ENCODE measurements around the gene FCER1G. TPM values are rescaled to one million over a fixed set of nuclear protein-coding genes. Genes with fewer than 3 reads are reported as not detected.
A peak's percentile ranks its signal among the peaks of the same experiment; 100 is the strongest.

The FCER1G gene
- total RNA-seq, 1 experiment from 2014 or later: 0.77 TPM

DNA sequence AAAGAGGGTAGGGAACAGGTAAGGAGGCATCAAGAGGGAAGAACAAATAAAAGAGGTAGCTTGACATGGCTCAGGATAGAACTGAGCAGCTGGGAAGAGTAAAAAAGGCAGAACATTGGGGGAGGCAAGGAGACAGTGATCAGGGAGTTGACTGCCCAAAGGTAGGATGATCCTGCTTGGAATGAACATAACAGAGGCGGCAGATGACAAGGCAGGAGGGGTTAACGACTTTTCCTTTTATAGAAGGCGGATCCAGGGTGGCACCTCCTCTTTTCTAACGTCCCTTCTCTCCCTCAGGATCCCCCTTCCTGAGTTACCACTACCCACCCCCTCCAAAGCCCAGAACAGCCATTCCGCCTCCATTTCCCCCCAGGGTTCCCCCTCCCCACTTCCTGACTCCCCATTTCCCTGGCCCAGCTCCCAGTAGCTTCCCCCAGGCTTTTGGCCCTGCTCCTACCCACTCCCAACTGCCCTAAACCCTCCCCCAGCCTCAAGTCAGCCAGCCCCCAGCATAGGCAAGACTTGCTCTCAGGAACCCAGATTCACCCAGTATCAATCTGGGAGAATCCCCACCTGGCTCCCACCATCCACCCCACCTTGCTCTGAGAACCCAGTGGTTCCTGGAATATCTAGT is 15.5 kb upstream of the FCER1G start:
- intact Hi-C loops (cut with micrococcal nuclease; ENCODE audit: unreplicated experiment) (no loop called here), in situ Hi-C loops (cut with HindIII; ENCODE audit: low pct_unique_long_range_greater_than_20kb, low sequenced_read_pairs) (loop anchor here (25.0 kb wide), 1 partner anchor 188 kb away; no protein-coding TSS in a partner anchor)
- peaks cover 38% of the 10 kb centered on the region for H3K4me1 ChIP-seq (ENCODE audit: control insufficient read depth, insufficient read depth, low read length)
- CTCF ChIA-PET: interaction anchor here (0.5 kb wide), 1 partner anchor 139 kb away, joined by 12 read pairs; no protein-coding TSS in a partner anchor
- no peak overlapping the region for H3K27ac ChIP-seq (ENCODE audit: low read length)
- ATAC-seq: no peak
- no peaks in the 10 kb centered on the region for H3K27me3 ChIP-seq (ENCODE audit: control insufficient read depth, insufficient read depth, low read length)
- H3K4me3 ChIP-seq (ENCODE audit: low read depth in 2 of 2, low read length in 2 of 2): no peak overlapping the region
- no peak for DNase-seq (ENCODE audit: low read depth, low spot score)
- TF ChIP-seq POLR2AphosphoS5 (IDR thresholded peaks at IDR 0.05; ENCODE audit: low read depth, low read length) (no peak), TCF7L2 (IDR thresholded peaks at IDR 0.05; ENCODE audit: low read depth, low read length) (no peak), SIN3A (IDR thresholded peaks at IDR 0.05; ENCODE audit: borderline replicate concordance, insufficient read depth, low read depth, low read length) (no peak)
- TF ChIP-seq, protein P1, sequence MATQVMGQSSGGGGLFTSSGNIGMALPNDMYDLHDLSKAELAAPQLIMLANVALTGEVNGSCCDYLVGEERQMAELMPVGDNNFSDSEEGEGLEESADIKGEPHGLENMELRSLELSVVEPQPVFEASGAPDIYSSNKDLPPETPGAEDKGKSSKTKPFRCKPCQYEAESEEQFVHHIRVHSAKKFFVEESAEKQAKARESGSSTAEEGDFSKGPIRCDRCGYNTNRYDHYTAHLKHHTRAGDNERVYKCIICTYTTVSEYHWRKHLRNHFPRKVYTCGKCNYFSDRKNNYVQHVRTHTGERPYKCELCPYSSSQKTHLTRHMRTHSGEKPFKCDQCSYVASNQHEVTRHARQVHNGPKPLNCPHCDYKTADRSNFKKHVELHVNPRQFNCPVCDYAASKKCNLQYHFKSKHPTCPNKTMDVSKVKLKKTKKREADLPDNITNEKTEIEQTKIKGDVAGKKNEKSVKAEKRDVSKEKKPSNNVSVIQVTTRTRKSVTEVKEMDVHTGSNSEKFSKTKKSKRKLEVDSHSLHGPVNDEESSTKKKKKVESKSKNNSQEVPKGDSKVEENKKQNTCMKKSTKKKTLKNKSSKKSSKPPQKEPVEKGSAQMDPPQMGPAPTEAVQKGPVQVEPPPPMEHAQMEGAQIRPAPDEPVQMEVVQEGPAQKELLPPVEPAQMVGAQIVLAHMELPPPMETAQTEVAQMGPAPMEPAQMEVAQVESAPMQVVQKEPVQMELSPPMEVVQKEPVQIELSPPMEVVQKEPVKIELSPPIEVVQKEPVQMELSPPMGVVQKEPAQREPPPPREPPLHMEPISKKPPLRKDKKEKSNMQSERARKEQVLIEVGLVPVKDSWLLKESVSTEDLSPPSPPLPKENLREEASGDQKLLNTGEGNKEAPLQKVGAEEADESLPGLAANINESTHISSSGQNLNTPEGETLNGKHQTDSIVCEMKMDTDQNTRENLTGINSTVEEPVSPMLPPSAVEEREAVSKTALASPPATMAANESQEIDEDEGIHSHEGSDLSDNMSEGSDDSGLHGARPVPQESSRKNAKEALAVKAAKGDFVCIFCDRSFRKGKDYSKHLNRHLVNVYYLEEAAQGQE (IDR thresholded peaks at IDR 0.05; ENCODE audit: insufficient read depth in 1 of 2, low read depth in 2 of 2, low read length in 1 of 2): no peak
- no TSS peak for BruUV-seq (replicated peaks)
- H3K36me3 ChIP-seq (ENCODE audit: control insufficient read depth, insufficient read depth, low read length): no peaks in the 10 kb centered on the region; the same call in 1 of the 2 replicates
- POLR2A ChIA-PET: no interaction called here
- H3K9me3 ChIP-seq (ENCODE audit: control insufficient read depth, insufficient read depth, low read depth, low read length): no peaks in the 10 kb centered on the region

DNA sequence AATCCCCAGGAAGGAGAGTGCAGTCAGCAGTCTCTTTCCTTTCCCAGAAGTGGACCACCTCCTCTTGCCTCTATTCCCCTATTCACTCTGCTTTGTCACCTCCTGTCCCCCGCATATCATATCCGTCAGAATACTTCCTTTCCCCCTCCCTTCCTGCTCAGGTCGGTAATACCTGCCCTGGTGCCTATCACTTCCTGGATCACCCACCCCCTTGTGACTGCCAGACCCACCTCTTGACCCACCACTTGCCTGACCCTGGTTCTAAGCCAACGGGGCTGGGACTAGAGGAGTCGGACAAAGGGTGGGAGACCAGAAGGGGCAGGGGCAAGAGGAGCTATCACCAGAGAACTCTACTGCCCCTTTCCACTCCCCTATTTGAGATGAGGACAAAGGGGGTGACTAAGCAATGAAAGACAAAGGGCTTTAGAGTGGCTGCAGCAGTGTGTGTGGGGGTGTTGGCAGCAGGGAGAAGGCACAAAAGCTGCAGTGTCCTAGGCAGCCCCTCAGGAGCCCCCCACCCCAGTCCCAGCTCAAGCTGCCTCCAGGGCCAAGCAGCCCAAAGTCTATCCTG is 14.6 kb upstream of the FCER1G start:
- Histone ChIP-seq H3K27me3 (ENCODE audit: control insufficient read depth, insufficient read depth, low read length) (no peaks in the 10 kb centered on the region), H3K9me3 (ENCODE audit: control insufficient read depth, insufficient read depth, low read depth, low read length) (no peaks in the 10 kb centered on the region), H3K27ac (ENCODE audit: low read length) (peak overlapping the region; percentile 96), H3K4me1 (ENCODE audit: control insufficient read depth, insufficient read depth, low read length) (peaks cover 38% of the 10 kb centered on the region), H3K36me3 (ENCODE audit: control insufficient read depth, insufficient read depth, low read length) (no peaks in the 10 kb centered on the region; the same call in 1 of the 2 replicates), H3K4me3 (ENCODE audit: low read depth in 2 of 2, low read length in 2 of 2) (no peak overlapping the region)
- CTCF ChIA-PET: no interaction called here
- ATAC-seq (no peak), DNase-seq (ENCODE audit: low read depth, low spot score) (no peak)
- BruUV-seq (replicated peaks): no TSS peak
- in situ Hi-C loops (cut with HindIII; ENCODE audit: low pct_unique_long_range_greater_than_20kb, low sequenced_read_pairs): loop anchor here (25.0 kb wide), 1 partner anchor 187 kb away; no protein-coding TSS in a partner anchor
- POLR2A ChIA-PET: no interaction called here
- TF ChIP-seq, protein P2, sequence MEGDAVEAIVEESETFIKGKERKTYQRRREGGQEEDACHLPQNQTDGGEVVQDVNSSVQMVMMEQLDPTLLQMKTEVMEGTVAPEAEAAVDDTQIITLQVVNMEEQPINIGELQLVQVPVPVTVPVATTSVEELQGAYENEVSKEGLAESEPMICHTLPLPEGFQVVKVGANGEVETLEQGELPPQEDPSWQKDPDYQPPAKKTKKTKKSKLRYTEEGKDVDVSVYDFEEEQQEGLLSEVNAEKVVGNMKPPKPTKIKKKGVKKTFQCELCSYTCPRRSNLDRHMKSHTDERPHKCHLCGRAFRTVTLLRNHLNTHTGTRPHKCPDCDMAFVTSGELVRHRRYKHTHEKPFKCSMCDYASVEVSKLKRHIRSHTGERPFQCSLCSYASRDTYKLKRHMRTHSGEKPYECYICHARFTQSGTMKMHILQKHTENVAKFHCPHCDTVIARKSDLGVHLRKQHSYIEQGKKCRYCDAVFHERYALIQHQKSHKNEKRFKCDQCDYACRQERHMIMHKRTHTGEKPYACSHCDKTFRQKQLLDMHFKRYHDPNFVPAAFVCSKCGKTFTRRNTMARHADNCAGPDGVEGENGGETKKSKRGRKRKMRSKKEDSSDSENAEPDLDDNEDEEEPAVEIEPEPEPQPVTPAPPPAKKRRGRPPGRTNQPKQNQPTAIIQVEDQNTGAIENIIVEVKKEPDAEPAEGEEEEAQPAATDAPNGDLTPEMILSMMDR (IDR thresholded peaks at IDR 0.05): no peak
- no peak for TF ChIP-seq TCF7L2 (IDR thresholded peaks at IDR 0.05; ENCODE audit: low read depth, low read length)
- no peak for TF ChIP-seq SIN3A (IDR thresholded peaks at IDR 0.05; ENCODE audit: borderline replicate concordance, insufficient read depth, low read depth, low read length)
- no peak for TF ChIP-seq POLR2AphosphoS5 (IDR thresholded peaks at IDR 0.05; ENCODE audit: low read depth, low read length)
- TF ChIP-seq, protein P1 (IDR thresholded peaks at IDR 0.05; ENCODE audit: insufficient read depth in 1 of 2, low read depth in 2 of 2, low read length in 1 of 2): no peak
- intact Hi-C loops (cut with micrococcal nuclease; ENCODE audit: unreplicated experiment): no loop called here
